A549 (cell line): ENCODE results near the gene SOX6. TPM values are rescaled to one million over a fixed set of nuclear protein-coding genes. Genes with fewer than 3 reads are reported as not detected.

Source experiments
- ATAC-seq, 2 experiments: fragments of 200-7000 bp in 1 of 2; fragments of >200 bp in 1 of 2; cut with Nextera tagmentation in 1 of 2; cut with Tn5 transposase in 1 of 2; 3 replicates each; pipeline versions ENCODE4 v1.8.0 to v1.9.1; 2018 to 2020; ENCODE audit warnings: mild to moderate bottlenecking in 1 of 2, moderate library complexity in 1 of 2
- CTCF ChIA-PET: fragments of 300-600 bp; sonication (Branson Sonifier 250); formaldehyde crosslinking; extraction: SDS; loops from one replicate; lab custom pipeline; 2021; ENCODE audit warnings: antibody characterized with exemption, inconsistent platforms; lab: Yijun Ruan, JAX
- POLR2A ChIA-PET: fragments of 350-600 bp; formaldehyde crosslinking; extraction: SDS; loops from one replicate; lab custom pipeline; 2021; ENCODE audit warnings: antibody characterized with exemption, inconsistent platforms; lab: Yijun Ruan, JAX
- DNase-seq, 2 experiments: peaks; one replicate each; pipeline versions ENCODE4 v3.0.0 to v3.0.0-alpha.2; 2011 to 2016; ENCODE audit warnings: low read depth in 1 of 2, low spot score in 1 of 2
- FAIRE-seq: peaks from 2 replicates; lab custom pipeline; 2011; peaks lifted over from hg19 to GRCh38; lab: Jason Lieb, UNC
- H3K27ac ChIP-seq, 2 experiments: fragments of >200 bp; sonication (Bioruptor Twin); formaldehyde crosslinking; 3 replicates each; pipeline ENCODE4 v1.5.1; 2016 to 2017
- H3K4me1 ChIP-seq: fragments of >200 bp; sonication (Bioruptor Twin); formaldehyde crosslinking; 3 replicates; pipeline ENCODE4 v1.6.1; 2016
- H3K4me2 ChIP-seq: fragments of >200 bp; sonication (Bioruptor Twin); formaldehyde crosslinking; 3 replicates; pipeline ENCODE4 v1.6.1; 2016
- H3K4me3 ChIP-seq: fragments of >200 bp; sonication (Bioruptor Twin); formaldehyde crosslinking; 3 replicates; pipeline ENCODE4 v1.5.1; 2016
- H3K9me3 ChIP-seq: fragments of >200 bp; sonication (Bioruptor Twin); formaldehyde crosslinking; 3 replicates; pipeline ENCODE4 v1.6.1; 2016
- CBX8 ChIP-seq: fragments of 200-600 bp; sonication (generic); IDR thresholded peaks from 2 replicates; pipeline ENCODE4 v1.6.1; 2016
- E2F6 ChIP-seq: IDR thresholded peaks from 2 replicates; pipeline ENCODE4 v1.6.1; 2012; ENCODE audit warnings: low read depth, borderline replicate concordance
- ESRRA ChIP-seq: fragments of 150-350 bp; IDR thresholded peaks from 2 replicates; pipeline ENCODE4 v1.6.1; 2014; ENCODE audit warnings: mild to moderate bottlenecking, low read length, borderline replicate concordance
- FOSB ChIP-seq: fragments of 250-450 bp; sonication (Bioruptor Pico); IDR thresholded peaks from 2 replicates; pipeline ENCODE4 v1.5.0; 2020; ENCODE audit warnings: mild to moderate bottlenecking, moderate library complexity
- GATA3 ChIP-seq: IDR thresholded peaks from 2 replicates; pipeline ENCODE4 v1.6.1; 2012; ENCODE audit warnings: borderline replicate concordance
- JUN ChIP-seq, 2 experiments: fragments of >200 bp; sonication (Bioruptor Twin); formaldehyde crosslinking; IDR thresholded peaks; 2 replicates in 1 of 2; 3 replicates in 1 of 2; pipeline ENCODE4 v1.6.1; 2016 to 2017
- KDM1A ChIP-seq: fragments of 200-600 bp; sonication (generic); IDR thresholded peaks from 2 replicates; pipeline ENCODE4 v1.6.1; 2016; ENCODE audit warnings: low read depth, mild to moderate bottlenecking
- MAFK ChIP-seq: fragments of 450-650 bp; IDR thresholded peaks from 2 replicates; pipeline ENCODE4 v1.6.1; 2014; ENCODE audit not compliant: partially characterized antibody
- NFE2L2 ChIP-seq: fragments of 150-350 bp; conservative IDR thresholded peaks from 2 replicates; pipeline ENCODE4 v1.6.1; 2014; ENCODE audit warnings: low read length
- NPAS2 ChIP-seq: fragments of 250-450 bp; sonication (Bioruptor Pico); IDR thresholded peaks from 2 replicates; pipeline ENCODE4 v1.8.0; 2022; ENCODE audit warnings: mild to moderate bottlenecking, moderate library complexity, borderline replicate concordance
- RARB ChIP-seq: fragments of 250-450 bp; sonication (Bioruptor Pico); IDR thresholded peaks from 2 replicates; pipeline ENCODE4 v1.8.0; 2021; ENCODE audit warnings: mild to moderate bottlenecking, moderate library complexity
- SMC3 ChIP-seq: fragments of >200 bp; sonication (Bioruptor Twin); formaldehyde crosslinking; IDR thresholded peaks from 3 replicates; pipeline ENCODE4 v1.6.1; 2018; ENCODE audit warnings: inconsistent platforms
- ZC3H11A ChIP-seq: fragments of 450-650 bp; IDR thresholded peaks from 2 replicates; pipeline ENCODE4 v1.6.1; 2014; ENCODE audit warnings: antibody characterized with exemption, mild to moderate bottlenecking
- WGBS: methylation state at CpG from one replicate; pipeline ENCODE4 v1.1.6; 2017; ENCODE audit errors: missing lambda C conversion rate; 5-methylcytosine and 5-hydroxymethylcytosine counted together
- polyA plus RNA-seq, 4 experiments: library from polyadenylated mRNA; depleted of rRNA in 3 of 4; stranded (reverse); fragments of >200 nt; fragmentation: RNase III in 1 of 4; extraction: RNeasy Plus Mini Kit Qiagen cat#74134 plus additional on column Dnase treatment in 1 of 4; gene quantifications; 2 replicates in 3 of 4; 3 replicates in 1 of 4; pipeline ENCODE4 v1.2.3, GENCODE V29; 2011 to 2017
- TF ChIP-seq, protein P1 (sequence below): fragments of 150-350 bp; IDR thresholded peaks from 2 replicates; pipeline ENCODE4 v1.6.1; 2014; ENCODE audit warnings: low read depth, mild to moderate bottlenecking, low read length
- TF ChIP-seq, protein P2 (sequence below): fragments of 250-450 bp; sonication (Bioruptor Pico); IDR thresholded peaks from 2 replicates; pipeline ENCODE4 v1.5.0; 2020; ENCODE audit warnings: low read depth, mild to moderate bottlenecking, moderate library complexity

SOX6 gene
- polyA plus RNA-seq, 2 of the 4 experiments (the other 2 are of a cell fraction): 0.18 TPM; not detected in 1

DNA sequence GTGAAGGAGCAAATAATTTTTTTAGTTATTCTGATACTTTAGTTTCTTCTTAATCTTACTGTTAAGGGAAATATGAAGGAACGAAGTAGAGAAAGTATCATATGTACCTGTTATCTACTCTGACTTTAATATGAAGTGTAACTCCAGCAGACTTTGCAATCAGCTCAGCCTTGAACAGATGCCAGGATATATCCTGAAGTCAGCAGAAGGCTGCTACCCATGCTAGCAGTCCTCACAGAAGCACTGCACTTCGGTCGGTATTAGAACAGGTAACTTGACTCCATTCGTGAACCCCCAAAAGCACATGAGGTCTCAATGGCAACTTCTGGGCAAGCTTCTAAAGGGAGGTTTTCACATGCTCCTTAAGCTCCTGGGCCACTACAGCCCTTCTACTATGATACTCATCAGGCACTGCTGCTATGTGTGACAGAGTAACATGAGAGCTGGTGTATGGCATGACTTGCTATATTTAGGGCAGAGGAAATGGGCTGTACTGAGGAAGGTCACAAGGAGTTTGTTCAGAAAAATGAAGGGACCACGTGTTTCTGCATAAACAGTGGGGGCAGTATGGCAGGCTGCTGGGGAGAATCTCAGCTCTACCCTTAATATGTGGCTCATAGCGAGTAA lies 344.1 kb downstream of the SOX6 start:
- ATAC-seq: no peak
- CTCF ChIA-PET: no interaction called here
- TF ChIP-seq ZC3H11A (no peak), NFE2L2 (peak; percentile 52; the same call in 1 of the 2 replicates)
- TF ChIP-seq, protein P1, sequence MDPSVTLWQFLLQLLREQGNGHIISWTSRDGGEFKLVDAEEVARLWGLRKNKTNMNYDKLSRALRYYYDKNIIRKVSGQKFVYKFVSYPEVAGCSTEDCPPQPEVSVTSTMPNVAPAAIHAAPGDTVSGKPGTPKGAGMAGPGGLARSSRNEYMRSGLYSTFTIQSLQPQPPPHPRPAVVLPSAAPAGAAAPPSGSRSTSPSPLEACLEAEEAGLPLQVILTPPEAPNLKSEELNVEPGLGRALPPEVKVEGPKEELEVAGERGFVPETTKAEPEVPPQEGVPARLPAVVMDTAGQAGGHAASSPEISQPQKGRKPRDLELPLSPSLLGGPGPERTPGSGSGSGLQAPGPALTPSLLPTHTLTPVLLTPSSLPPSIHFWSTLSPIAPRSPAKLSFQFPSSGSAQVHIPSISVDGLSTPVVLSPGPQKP: no peak
- H3K4me3 ChIP-seq: no peak overlapping the region
- H3K4me2 ChIP-seq: no peak overlapping the region
- FAIRE-seq: no peak
- WGBS: 71% methylated on average over 6 of the region's 6 CpGs
- no peaks in the 10 kb centered on the region for H3K9me3 ChIP-seq
- no peak for DNase-seq
- POLR2A ChIA-PET: no interaction called here
- no peak overlapping the region for H3K27ac ChIP-seq
- H3K4me1 ChIP-seq: no peaks in the 10 kb centered on the region

- no peak overlapping the region for H3K4me3 ChIP-seq
- no peak overlapping the region for H3K27ac ChIP-seq
- FAIRE-seq (no peak), DNase-seq (no peak), ATAC-seq (no peak)
- H3K9me3 ChIP-seq: no peaks in the 10 kb centered on the region
- H3K4me2 ChIP-seq: no peak overlapping the region
- TF ChIP-seq, protein P2, sequence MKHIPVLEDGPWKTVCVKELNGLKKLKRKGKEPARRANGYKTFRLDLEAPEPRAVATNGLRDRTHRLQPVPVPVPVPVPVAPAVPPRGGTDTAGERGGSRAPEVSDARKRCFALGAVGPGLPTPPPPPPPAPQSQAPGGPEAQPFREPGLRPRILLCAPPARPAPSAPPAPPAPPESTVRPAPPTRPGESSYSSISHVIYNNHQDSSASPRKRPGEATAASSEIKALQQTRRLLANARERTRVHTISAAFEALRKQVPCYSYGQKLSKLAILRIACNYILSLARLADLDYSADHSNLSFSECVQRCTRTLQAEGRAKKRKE (CRISPR knock-in tag): no peak
- TF ChIP-seq KDM1A (no peak), JUN (IDR thresholded peaks at IDR 0.05) (no peak), MAFK (no peak), FOSB (CRISPR knock-in tag) (no peak), CBX8 (no peak), E2F6 (no peak), ESRRA (no peak)
- POLR2A ChIA-PET: no interaction called here
- CTCF ChIA-PET: no interaction called here
- no peaks in the 10 kb centered on the region for H3K4me1 ChIP-seq
Measured at GRCh38 chr11:16011396-16011795, 344.9 kb downstream of the SOX6 start.

- Histone ChIP-seq H3K4me2 (no peak overlapping the region), H3K9me3 (no peaks in the 10 kb centered on the region), H3K27ac (no peak overlapping the region), H3K4me3 (no peak overlapping the region), H3K4me1 (no peaks in the 10 kb centered on the region)
- ChIA-PET CTCF (no interaction called here), POLR2A (no interaction called here)
- TF ChIP-seq GATA3: no peak
- TF ChIP-seq MAFK: no peak
- no peak for TF ChIP-seq RARB (CRISPR knock-in tag)
- TF ChIP-seq, protein P1: no peak
- no peak for TF ChIP-seq E2F6
- no peak for TF ChIP-seq FOSB (CRISPR knock-in tag)
- no peak for TF ChIP-seq CBX8
- no peak for TF ChIP-seq NPAS2 (CRISPR knock-in tag)
- TF ChIP-seq SMC3: no peak
- ATAC-seq: no peak
- FAIRE-seq: no peak
- no peak for DNase-seq
- WGBS: 86% methylated on average over 1 of the region's 1 CpG
Measured at GRCh38 chr11:16009021-16009420, 347.3 kb downstream of the SOX6 start.
